Posterior vena cava (tissue), 2 donors: ENCODE measurements around the gene TTC5. TPM values are rescaled to one million over a fixed set of nuclear protein-coding genes. Genes with fewer than 3 reads are reported as not detected.

Experiments used
- total RNA-seq, 2 donors: library from RNA; stranded (reverse); fragmentation: NEBNext Ultra II Directional; extraction: Animal tissue kit (Norgen Biotek cat#: 25700); gene quantifications; one replicate each; pipeline ENCODE4 v1.2.1, GENCODE V29; 2021
- donor health status: DM: yes; HTN: yes; CAD: no.
- donor health status: DM: yes; HTN: yes; CAD: no.

The TTC5 gene
- total RNA-seq, 2 donors from 2014 or later: 12.4 to 15.0 TPM

Other genes starting within 250 kb of the TTC5 start
- not detected for gene OR4L1, start 245.9 kb downstream of the TTC5 start, total RNA-seq
- gene OR4K17, start 195.2 kb downstream of the TTC5 start, total RNA-seq: not detected
- not detected for gene OR4N5, start 167.1 kb downstream of the TTC5 start, total RNA-seq
- not detected for gene OR11G2, start 115.1 kb downstream of the TTC5 start, total RNA-seq
- not detected for gene OR11H6, start 82.2 kb downstream of the TTC5 start, total RNA-seq
- not detected for gene OR11H7, start 77.0 kb downstream of the TTC5 start, total RNA-seq
- gene OR11H4, start 66.7 kb downstream of the TTC5 start, total RNA-seq: not detected
- gene CCNB1IP1, start 27.3 kb upstream of the TTC5 start, total RNA-seq: 10 to 100 TPM; 28.9 to 31.1 TPM
- gene PARP2, start 37.7 kb upstream of the TTC5 start, total RNA-seq: 10 to 100 TPM; 11.9 to 15.5 TPM
- 10 to 100 TPM; 36.1 to 38.7 TPM for gene TEP1, start 107.5 kb upstream of the TTC5 start, total RNA-seq
- 1 to 10 TPM in 1 of 2 donors, under 1 TPM in 1; 0.52 to 1.2 TPM for gene KLHL33, start 130.2 kb upstream of the TTC5 start, total RNA-seq
- gene OSGEP, start 148.9 kb upstream of the TTC5 start, total RNA-seq: 10 to 100 TPM; 24.4 to 28.7 TPM
- gene APEX1, start 149.3 kb upstream of the TTC5 start, total RNA-seq: 10 to 100 TPM; 74.3 to 96.2 TPM
- 10 to 100 TPM; 25.3 to 27.5 TPM for gene PIP4P1, start 155.5 kb upstream of the TTC5 start, total RNA-seq
- gene PNP, start 163.5 kb upstream of the TTC5 start, total RNA-seq: 10 to 100 TPM; 17.1 to 34.1 TPM
- gene RNASE10, start 199.6 kb upstream of the TTC5 start, total RNA-seq: under 1 TPM in 1 of 2 donors, not detected in 1; 0.62 TPM